ENCODE measurements around the gene MED9. TPM values are rescaled to one million over a fixed set of nuclear protein-coding genes. Genes with fewer than 3 reads are reported as not detected.
A peak's percentile ranks its signal among the peaks of the same experiment; 100 is the strongest.

The MED9 gene
- total and polyA plus RNA-seq, 8 donors, result 2.9 to 14.5 (median 11.7) TPM

- Histone ChIP-seq H3K4me3 (no peak overlapping the region), H3K27ac (no peak overlapping the region), H3K27me3 (no peaks in the 10 kb centered on the region), H3K9me3 (no peaks in the 10 kb centered on the region), H3K36me3 (no peaks in the 10 kb centered on the region), H3K4me1 (no peaks in the 10 kb centered on the region)
- TF ChIP-seq POLR2AphosphoS5 (IDR thresholded peaks at IDR 0.05) (no peak), POLR2A (IDR thresholded peaks at IDR 0.05) (no peak), EP300 (IDR thresholded peaks at IDR 0.05) (no peak), CTCF (IDR thresholded peaks at IDR 0.05) (no peak)
- no peak for DNase-seq
- intact Hi-C loops (cut with DNase I; ENCODE audit: low total_unique reads), result no loop called here
- WGBS, 5 donors, result 55 to 73% (median 61%) methylated on average over 6 of the region's 6 CpGs
These were observed 43.6 kb upstream of the MED9 start for GRCh38 chr17:17433000-17433703.

DNA sequence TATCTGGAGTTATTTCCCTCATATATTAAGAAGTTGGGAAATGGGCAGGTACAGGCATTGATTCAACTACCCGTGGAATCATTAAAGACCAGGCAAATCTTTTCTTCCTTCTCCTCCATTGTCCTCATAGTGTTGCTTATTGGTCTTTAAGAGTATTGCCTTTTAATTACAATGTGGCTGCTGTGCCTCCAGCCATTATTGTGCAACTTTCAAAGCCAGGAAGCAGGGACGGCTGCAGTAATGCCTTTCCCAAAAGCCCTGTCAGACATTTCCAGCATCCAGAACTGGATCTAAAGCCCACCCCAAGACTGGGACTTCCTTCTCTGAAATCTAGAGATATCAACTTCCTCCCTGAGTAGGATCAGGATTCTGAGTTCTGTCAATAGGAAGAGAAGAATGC, 42.3 kb upstream of the MED9 start:
- Histone ChIP-seq H3K4me3 (no peak overlapping the region), H3K27me3 (no peaks in the 10 kb centered on the region), H3K4me1 (no peaks in the 10 kb centered on the region), H3K9me3 (no peaks in the 10 kb centered on the region), H3K36me3 (no peaks in the 10 kb centered on the region), H3K27ac (no peak overlapping the region)
- intact Hi-C loops (cut with DNase I; ENCODE audit: low total_unique reads), result no loop called here
- WGBS, 5 donors, result 44 to 78% (median 66%) methylated on average over 2 of the region's 2 CpGs
- no peak for DNase-seq
- no peak for TF ChIP-seq EP300 (IDR thresholded peaks at IDR 0.05)
- no peak for TF ChIP-seq CTCF (IDR thresholded peaks at IDR 0.05)
- no peak for TF ChIP-seq POLR2AphosphoS5 (IDR thresholded peaks at IDR 0.05)
- no peak for TF ChIP-seq POLR2A (IDR thresholded peaks at IDR 0.05)

- DNase-seq, result no peak
- TF ChIP-seq POLR2AphosphoS5 (IDR thresholded peaks at IDR 0.05), result peak in 1 of 3 donors; percentile 8
- TF ChIP-seq POLR2A (IDR thresholded peaks at IDR 0.05), result no peak
- TF ChIP-seq EP300 (IDR thresholded peaks at IDR 0.05), result no peak
- no peak for TF ChIP-seq CTCF (IDR thresholded peaks at IDR 0.05)
- Histone ChIP-seq H3K36me3 (no peaks in the 10 kb centered on the region), H3K27ac (no peak overlapping the region), H3K4me3 (no peak overlapping the region), H3K27me3 (no peaks in the 10 kb centered on the region), H3K4me1 (peaks cover 0 to 8% (median 2%) of the 10 kb centered on the region in 4 donors), H3K9me3 (no peaks in the 10 kb centered on the region)
- intact Hi-C loops (cut with DNase I; ENCODE audit: low total_unique reads), result no loop called here
- 24 to 52% (median 47%) methylated on average over 4 of the region's 4 CpGs for WGBS, 5 donors
These were observed 41.5 kb upstream of the MED9 start for GRCh38 chr17:17435323-17435722.

DNA sequence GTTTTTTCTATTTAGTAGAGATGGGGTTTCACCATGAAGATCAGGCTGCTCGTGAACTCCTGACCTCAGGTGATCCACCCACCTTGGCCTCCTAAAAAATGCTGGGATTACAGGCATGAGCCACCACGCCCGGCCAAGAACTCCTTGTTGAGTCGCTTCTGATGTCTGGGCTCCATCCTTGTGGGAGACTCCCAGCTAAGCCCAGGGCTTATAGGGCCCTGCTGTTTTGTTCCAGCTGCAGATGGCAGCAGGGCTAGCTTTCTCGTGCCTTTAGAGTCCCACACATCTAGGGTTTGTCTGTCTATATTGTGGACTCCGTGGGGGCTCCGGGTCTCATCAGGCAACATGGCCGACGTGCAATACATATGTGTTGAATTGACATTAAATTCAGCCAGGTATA, 39.3 kb upstream of the MED9 start:
- no peak for DNase-seq
- WGBS, 5 donors, result 90 to 95% (median 90%) methylated on average over 9 of the region's 9 CpGs
- intact Hi-C loops (cut with DNase I; ENCODE audit: low total_unique reads), result no loop called here
- Histone ChIP-seq H3K4me3 (no peak overlapping the region), H3K36me3 (no peaks in the 10 kb centered on the region), H3K27me3 (no peaks in the 10 kb centered on the region), H3K27ac (no peak overlapping the region), H3K4me1 (peaks cover 0 to 9% (median 3%) of the 10 kb centered on the region in 4 donors), H3K9me3 (no peaks in the 10 kb centered on the region)
- TF ChIP-seq EP300 (IDR thresholded peaks at IDR 0.05), result no peak
- TF ChIP-seq CTCF (IDR thresholded peaks at IDR 0.05), result no peak
- no peak for TF ChIP-seq POLR2A (IDR thresholded peaks at IDR 0.05)
